Endodermal cell (in vitro differentiated cells): Measurements from ENCODE around the gene TPRG1L. TPM values are rescaled to one million over a fixed set of nuclear protein-coding genes. Genes with fewer than 3 reads are reported as not detected.
A peak's percentile ranks its signal among the peaks of the same experiment; 100 is the strongest.

Experiments
- DNase-seq: peaks from one replicate; pipeline ENCODE4 v3.0.0-alpha.2; 2017
- H3K27ac ChIP-seq: 2 replicates; pipeline ENCODE4 v1.5.1; 2013; ENCODE audit warnings: mild to moderate bottlenecking, low read depth, low read length, moderate library complexity
- H3K27me3 ChIP-seq: 2 replicates; pipeline ENCODE4 v1.6.1; 2013; ENCODE audit warnings: mild to moderate bottlenecking, low read length, moderate library complexity; ENCODE audit not compliant: insufficient read depth, control insufficient read depth, poor library complexity, severe bottlenecking
- H3K36me3 ChIP-seq: 2 replicates; pipeline ENCODE4 v1.7.0; 2013; ENCODE audit warnings: mild to moderate bottlenecking, low read length, moderate library complexity; ENCODE audit not compliant: control insufficient read depth, insufficient read depth
- H3K4me1 ChIP-seq: one replicate; pipeline ENCODE4 v1.7.0; 2013; ENCODE audit warnings: low read length; ENCODE audit not compliant: control insufficient read depth, insufficient read depth
- H3K4me3 ChIP-seq: 2 replicates; pipeline ENCODE4 v1.5.1; 2013; ENCODE audit warnings: mild to moderate bottlenecking, low read length, moderate library complexity
- H3K9ac ChIP-seq: 2 replicates; pipeline ENCODE4 v1.6.1; 2013; ENCODE audit warnings: mild to moderate bottlenecking, low read length, moderate library complexity; ENCODE audit not compliant: poor library complexity, severe bottlenecking; ENCODE audit errors: extremely low read depth
- H3K9me3 ChIP-seq: 2 replicates; pipeline ENCODE4 v1.6.1; 2013; ENCODE audit warnings: mild to moderate bottlenecking, low read length, moderate library complexity; ENCODE audit not compliant: control insufficient read depth
- H3K27ac Mint-ChIP-seq: 2 replicates; pipeline ENCODE4 v1.8.0; 2020; ENCODE audit warnings: mixed read lengths
- H3K27me3 Mint-ChIP-seq: 2 replicates; pipeline ENCODE4 v1.8.0; 2021; ENCODE audit warnings: mild to moderate bottlenecking, mixed read lengths; ENCODE audit not compliant: insufficient read depth
- H3K36me3 Mint-ChIP-seq: 2 replicates; pipeline ENCODE4 v1.8.0; 2020; ENCODE audit warnings: low read depth, mixed read lengths
- H3K4me1 Mint-ChIP-seq: 2 replicates; pipeline ENCODE4 v1.8.0; 2020; ENCODE audit warnings: mixed read lengths
- H3K4me3 Mint-ChIP-seq: 2 replicates; pipeline ENCODE4 v1.8.0; 2020; ENCODE audit warnings: mild to moderate bottlenecking, moderate library complexity, mixed read lengths
- H3K9me3 Mint-ChIP-seq: 2 replicates; pipeline ENCODE4 v1.8.0; 2020; ENCODE audit warnings: mild to moderate bottlenecking, mixed read lengths
- CTCF ChIP-seq: fragments of 200-600 bp; sonication (generic); conservative IDR thresholded peaks from 2 replicates; pipeline ENCODE4 v1.5.0; 2021; ENCODE audit warnings: antibody characterized with exemption, mild to moderate bottlenecking
- WGBS, 2 experiments: methylation state at CpG; one replicate each; pipeline versions ENCODE4 v1.1.5 to v1.1.7; 2013; ENCODE audit warnings: missing lambda C conversion rate in 2 of 2, mixed read lengths in 1 of 2; ENCODE audit not compliant: insufficient coverage in 1 of 2, insufficient read length in 1 of 2; 5-methylcytosine and 5-hydroxymethylcytosine counted together
- total RNA-seq, 2 donors: library from RNA; stranded (reverse); fragmentation: NEBNext Ultra II Directional in 1 of 2; extraction: Animal tissue kit (Norgen Biotek cat#: 25700) in 1 of 2; gene quantifications; 2 replicates in 1 of 2; 3 replicates in 1 of 2; pipeline ENCODE4 v1.2.1, GENCODE V29; 2021

The TPRG1L gene
- total RNA-seq, 2 donors from 2014 or later: 50.4 to 56.4 TPM

DNA sequence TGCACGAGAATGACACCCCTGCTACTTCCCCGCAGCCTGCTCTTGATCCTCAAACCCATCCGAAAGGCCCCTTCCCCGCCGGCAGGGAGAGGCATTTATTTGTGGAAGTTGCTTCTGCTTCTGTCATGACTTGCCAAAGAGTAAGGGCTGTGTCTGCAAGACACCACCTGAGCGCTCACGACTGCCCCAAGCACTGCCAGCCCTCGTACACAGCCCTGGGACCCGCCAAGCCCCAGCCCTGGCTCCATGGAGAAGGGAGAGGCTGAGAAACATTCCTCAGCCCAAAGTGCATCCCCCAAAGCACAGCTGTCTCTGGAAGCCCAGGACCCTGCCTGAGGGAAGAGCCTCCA, 6.3 kb upstream of the TPRG1L start:
- Histone ChIP-seq H3K9me3 (no peaks in the 10 kb centered on the region), H3K9ac (no peak overlapping the region), H3K27me3 (no peaks in the 10 kb centered on the region), H3K4me3 (no peak overlapping the region), H3K27ac (no peak overlapping the region), H3K4me1 (peaks cover 24% of the 10 kb centered on the region), H3K36me3 (peaks cover 5% of the 10 kb centered on the region)
- no peaks in the 10 kb centered on the region for H3K9me3 Mint-ChIP-seq
- no peak overlapping the region for H3K4me3 Mint-ChIP-seq
- no peaks in the 10 kb centered on the region for H3K36me3 Mint-ChIP-seq
- 90% methylated on average over 9 of the region's 9 CpGs for WGBS, 2 experiments
- DNase-seq: peak; percentile 70
- H3K27me3 Mint-ChIP-seq: no peaks in the 10 kb centered on the region
- no peak for TF ChIP-seq CTCF
- H3K27ac Mint-ChIP-seq: no peak overlapping the region
- peaks cover 24% of the 10 kb centered on the region for H3K4me1 Mint-ChIP-seq

DNA sequence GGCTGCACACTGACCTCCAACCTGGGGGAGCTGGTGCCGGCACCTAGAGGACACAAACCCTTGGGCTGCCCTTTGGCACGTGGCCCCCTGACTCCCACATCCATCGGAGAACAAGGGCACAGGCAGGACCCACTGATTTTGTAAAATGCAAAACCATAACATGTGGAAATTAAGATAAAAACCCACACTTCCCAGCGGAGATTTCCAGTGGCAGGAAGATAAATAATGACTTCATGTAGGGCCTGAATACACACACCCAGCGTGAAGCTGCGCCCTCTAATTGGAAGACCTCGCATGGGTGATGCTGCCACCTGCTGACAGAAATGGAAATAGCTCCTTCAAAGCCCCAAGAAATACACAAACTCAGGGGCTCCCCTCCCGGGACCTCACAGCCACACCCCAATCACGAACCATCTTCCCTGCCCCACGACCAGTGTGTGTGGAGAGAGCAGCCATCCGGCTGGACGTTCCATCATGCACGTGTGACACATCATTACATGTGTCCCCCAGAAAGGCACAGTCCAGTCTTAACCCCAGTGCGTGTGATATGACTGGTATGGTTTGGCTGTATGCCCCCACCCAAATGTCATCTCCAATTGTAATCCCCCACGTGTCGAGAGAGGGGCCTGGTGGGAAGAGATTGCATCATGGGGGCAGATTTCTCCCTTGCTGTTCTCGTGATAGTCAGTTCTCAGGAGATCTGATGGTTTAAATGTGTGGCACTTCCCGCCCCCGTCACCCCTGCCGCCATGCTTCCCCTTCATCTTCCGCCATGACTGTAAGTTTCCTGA, 5.7 kb upstream of the TPRG1L start:
- H3K9ac ChIP-seq: no peak overlapping the region
- no peaks in the 10 kb centered on the region for H3K27me3 ChIP-seq
- Mint-ChIP-seq H3K27me3 (no peaks in the 10 kb centered on the region), H3K9me3 (no peaks in the 10 kb centered on the region), H3K27ac (peak overlapping the region; percentile 69), H3K36me3 (no peaks in the 10 kb centered on the region), H3K4me1 (peaks cover 23% of the 10 kb centered on the region), H3K4me3 (no peak overlapping the region)
- 34% methylated on average over 12 to 21 of the region's 21 CpGs for WGBS, 2 experiments
- H3K4me1 ChIP-seq: peaks cover 18% of the 10 kb centered on the region
- TF ChIP-seq CTCF: peak; percentile 92
- H3K36me3 ChIP-seq: peaks cover 5% of the 10 kb centered on the region
- no peak overlapping the region for H3K4me3 ChIP-seq
- H3K9me3 ChIP-seq: no peaks in the 10 kb centered on the region
- H3K27ac ChIP-seq: no peak overlapping the region
- peak; percentile 91 for DNase-seq

- peaks cover 1% of the 10 kb centered on the region for H3K36me3 Mint-ChIP-seq
- peaks cover 14% of the 10 kb centered on the region for H3K4me1 Mint-ChIP-seq
- no peak overlapping the region for H3K27ac ChIP-seq
- H3K9ac ChIP-seq: no peak overlapping the region
- no peaks in the 10 kb centered on the region for H3K9me3 Mint-ChIP-seq
- H3K4me1 ChIP-seq: peaks cover 9% of the 10 kb centered on the region
- no peak for TF ChIP-seq CTCF
- H3K27me3 Mint-ChIP-seq: no peaks in the 10 kb centered on the region
- DNase-seq: peak; percentile 39
- no peak overlapping the region for H3K27ac Mint-ChIP-seq
- WGBS, 2 experiments: 89 to 95% methylated on average over 9 to 12 of the region's 12 CpGs
- peaks cover 6% of the 10 kb centered on the region for H3K36me3 ChIP-seq
- no peak overlapping the region for H3K4me3 ChIP-seq
- no peak overlapping the region for H3K4me3 Mint-ChIP-seq
- H3K9me3 ChIP-seq: no peaks in the 10 kb centered on the region
- no peaks in the 10 kb centered on the region for H3K27me3 ChIP-seq
These were observed 4.1 kb upstream of the TPRG1L start for GRCh38 chr1:3620708-3621107.
